ENCODE results near the gene ARID1B.

DNA sequence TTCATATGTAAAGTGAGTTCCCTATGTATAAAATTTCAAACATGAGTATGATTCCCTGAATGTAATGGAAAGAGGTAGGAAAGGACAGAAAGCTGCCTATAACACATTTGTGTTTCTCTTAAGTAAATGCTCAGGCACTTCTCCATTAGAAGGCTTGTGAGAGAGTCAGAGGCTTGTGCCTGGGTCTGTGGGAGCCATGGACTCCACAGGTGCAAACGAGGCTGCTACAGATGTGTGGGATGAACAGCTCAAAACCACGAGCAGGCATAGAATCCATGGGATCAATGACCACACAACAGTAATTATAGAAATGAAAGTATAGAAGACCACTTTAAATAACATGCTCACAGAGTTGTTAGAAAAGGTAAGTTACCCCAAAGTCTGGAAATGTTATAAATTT is 134.4 kb downstream of the ARID1B start:
- TF ChIP-seq EZH2 (IDR thresholded peaks at IDR 0.05; ENCODE audit: insufficient read depth, low read length), result no peak
- TF ChIP-seq, protein P1, sequence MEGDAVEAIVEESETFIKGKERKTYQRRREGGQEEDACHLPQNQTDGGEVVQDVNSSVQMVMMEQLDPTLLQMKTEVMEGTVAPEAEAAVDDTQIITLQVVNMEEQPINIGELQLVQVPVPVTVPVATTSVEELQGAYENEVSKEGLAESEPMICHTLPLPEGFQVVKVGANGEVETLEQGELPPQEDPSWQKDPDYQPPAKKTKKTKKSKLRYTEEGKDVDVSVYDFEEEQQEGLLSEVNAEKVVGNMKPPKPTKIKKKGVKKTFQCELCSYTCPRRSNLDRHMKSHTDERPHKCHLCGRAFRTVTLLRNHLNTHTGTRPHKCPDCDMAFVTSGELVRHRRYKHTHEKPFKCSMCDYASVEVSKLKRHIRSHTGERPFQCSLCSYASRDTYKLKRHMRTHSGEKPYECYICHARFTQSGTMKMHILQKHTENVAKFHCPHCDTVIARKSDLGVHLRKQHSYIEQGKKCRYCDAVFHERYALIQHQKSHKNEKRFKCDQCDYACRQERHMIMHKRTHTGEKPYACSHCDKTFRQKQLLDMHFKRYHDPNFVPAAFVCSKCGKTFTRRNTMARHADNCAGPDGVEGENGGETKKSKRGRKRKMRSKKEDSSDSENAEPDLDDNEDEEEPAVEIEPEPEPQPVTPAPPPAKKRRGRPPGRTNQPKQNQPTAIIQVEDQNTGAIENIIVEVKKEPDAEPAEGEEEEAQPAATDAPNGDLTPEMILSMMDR (IDR thresholded peaks at IDR 0.05; ENCODE audit: insufficient read depth, low read depth, low read length), result no peak

Data from astrocyte (in vitro differentiated cells and primary cell).